ENCODE results near the gene RAB40B. TPM values are rescaled to one million over a fixed set of nuclear protein-coding genes. Genes with fewer than 3 reads are reported as not detected.

The RAB40B gene
- total RNA-seq, 4 donors from 2014 or later = 4.1 to 18.5 (median 11.3) TPM

GRCh38 chr17:82702231-82702927 lies 3.9 kb upstream of the RAB40B start:
- Histone ChIP-seq H3K9me3 (no peaks in the 10 kb centered on the region), H3K27me3 (no peaks in the 10 kb centered on the region), H3K4me3 (no peak overlapping the region), H3K27ac (no peak overlapping the region), H3K4me1 (peaks cover 0 to 9% of the 10 kb centered on the region in 2 donors), H3K36me3 (no peaks in the 10 kb centered on the region)
- TF ChIP-seq CTCF (IDR thresholded peaks at IDR 0.05) = no peak
- TF ChIP-seq POLR2A (IDR thresholded peaks at IDR 0.05) = no peak
- no peak for DNase-seq
- intact Hi-C loops (cut with DNase I; ENCODE audit: low total_unique reads) = no loop called here

GRCh38 chr17:82699551-82699950 lies 1.1 kb upstream of the RAB40B start:
- no peak for DNase-seq
- peaks cover 0 to 16% of the 10 kb centered on the region in 2 donors for H3K4me1 ChIP-seq
- peak overlapping the region in 1 of 2 donors; percentile 53 for H3K4me3 ChIP-seq
- TF ChIP-seq CTCF (IDR thresholded peaks at IDR 0.05) (no peak), POLR2A (IDR thresholded peaks at IDR 0.05) (no peak)
- H3K27ac ChIP-seq = no peak overlapping the region
- intact Hi-C loops (cut with DNase I; ENCODE audit: low total_unique reads) = no loop called here
- no peaks in the 10 kb centered on the region for H3K36me3 ChIP-seq
- no peaks in the 10 kb centered on the region for H3K9me3 ChIP-seq
- no peaks in the 10 kb centered on the region for H3K27me3 ChIP-seq

- intact Hi-C loops (cut with DNase I; ENCODE audit: low total_unique reads) = no loop called here
- Histone ChIP-seq H3K9me3 (no peaks in the 10 kb centered on the region), H3K27me3 (no peaks in the 10 kb centered on the region), H3K27ac (peak overlapping the region; percentile 50 to 52), H3K4me3 (peak overlapping the region; percentile 53 to 54), H3K36me3 (no peaks in the 10 kb centered on the region), H3K4me1 (peaks cover 0 to 16% of the 10 kb centered on the region in 2 donors)
- TF ChIP-seq CTCF (IDR thresholded peaks at IDR 0.05) (no peak), POLR2A (IDR thresholded peaks at IDR 0.05) (peak in 1 of 2 donors; percentile 10)
- no peak for DNase-seq
Observed at GRCh38 chr17:82698974-82699442, 510 bp upstream of the RAB40B start.

- intact Hi-C loops (cut with DNase I; ENCODE audit: low total_unique reads) = no loop called here
- H3K27ac ChIP-seq = peak overlapping the region; percentile 40 to 73
- H3K36me3 ChIP-seq = no peaks in the 10 kb centered on the region
- no peaks in the 10 kb centered on the region for H3K9me3 ChIP-seq
- peaks cover 0 to 16% of the 10 kb centered on the region in 2 donors for H3K4me1 ChIP-seq
- H3K4me3 ChIP-seq = peak overlapping the region; percentile 44 to 91
- TF ChIP-seq POLR2A (IDR thresholded peaks at IDR 0.05) (no peak), CTCF (IDR thresholded peaks at IDR 0.05) (no peak)
- no peak for DNase-seq
- no peaks in the 10 kb centered on the region for H3K27me3 ChIP-seq
Observed at GRCh38 chr17:82697808-82698064, 762 bp downstream of the RAB40B start.

GRCh38 chr17:82696916-82697807 lies 1.3 kb downstream of the RAB40B start:
- Histone ChIP-seq H3K27me3 (no peaks in the 10 kb centered on the region), H3K36me3 (no peaks in the 10 kb centered on the region), H3K9me3 (no peaks in the 10 kb centered on the region), H3K4me1 (peaks cover 0 to 16% of the 10 kb centered on the region in 2 donors), H3K4me3 (peak overlapping the region; percentile 44 to 91), H3K27ac (no peak overlapping the region)
- peak in 1 of 2 donors; percentile 26 for DNase-seq
- intact Hi-C loops (cut with DNase I; ENCODE audit: low total_unique reads) = no loop called here
- no peak for TF ChIP-seq POLR2A (IDR thresholded peaks at IDR 0.05)
- no peak for TF ChIP-seq CTCF (IDR thresholded peaks at IDR 0.05)

Measured in uterus (tissue), 4 donors.